ENCODE results near the gene RHBDL2.
"Not testable (repeated sequence)": the region's sequence is repeated elsewhere in the genome, so short reads cannot be mapped to it uniquely, and the experiment has no call there.

Gene RHBDL2

GRCh38 chr1:38932571-38932970, 9.1 kb downstream of the RHBDL2 start:
- DNase-seq (ENCODE audit: low spot score), result no peak

GRCh38 chr1:38929476-38929875, 12.2 kb downstream of the RHBDL2 start:
- DNase-seq (ENCODE audit: low spot score), result no peak

GRCh38 chr1:38929054-38929453, 12.6 kb downstream of the RHBDL2 start:
- no peak for DNase-seq (ENCODE audit: low spot score)

- DNase-seq (ENCODE audit: low spot score), result no peak
Observed at GRCh38 chr1:38926091-38926490, 15.5 kb downstream of the RHBDL2 start.

- no peak for DNase-seq (ENCODE audit: low spot score)
Observed at GRCh38 chr1:38925391-38925790, 16.2 kb downstream of the RHBDL2 start.

- no peak for DNase-seq (ENCODE audit: low spot score)
Observed at GRCh38 chr1:38923607-38924006, 18.0 kb downstream of the RHBDL2 start.

- no peak for DNase-seq (ENCODE audit: low spot score)
Observed at GRCh38 chr1:38919130-38919529, 22.5 kb downstream of the RHBDL2 start.

- DNase-seq (ENCODE audit: low spot score), result no peak
Observed at GRCh38 chr1:38918568-38918967, 23.1 kb downstream of the RHBDL2 start.

- DNase-seq (ENCODE audit: low spot score), result no peak
Observed at GRCh38 chr1:38917772-38918171, 23.9 kb downstream of the RHBDL2 start.

GRCh38 chr1:38917337-38917736, 24.3 kb downstream of the RHBDL2 start:
- no peak for DNase-seq (ENCODE audit: low spot score)

GRCh38 chr1:38915352-38915948, 26.2 kb downstream of the RHBDL2 start:
- no peak for DNase-seq (ENCODE audit: low spot score)

- DNase-seq (ENCODE audit: low spot score), result not testable (repeated sequence)
Observed at GRCh38 chr1:38914908-38915307, 26.7 kb downstream of the RHBDL2 start.

- no peak for DNase-seq (ENCODE audit: low spot score)
Observed at GRCh38 chr1:38908821-38909220, 32.8 kb downstream of the RHBDL2 start.

GRCh38 chr1:38905985-38906384, 35.6 kb downstream of the RHBDL2 start:
- no peak for DNase-seq (ENCODE audit: low spot score)

- DNase-seq (ENCODE audit: low spot score), result no peak
Observed at GRCh38 chr1:38899560-38899959, 42.1 kb downstream of the RHBDL2 start.

- no peak for DNase-seq (ENCODE audit: low spot score)
Observed at GRCh38 chr1:38898653-38899230, 42.9 kb downstream of the RHBDL2 start.

GRCh38 chr1:38896169-38896568, 45.5 kb downstream of the RHBDL2 start:
- DNase-seq (ENCODE audit: low spot score), result no peak

- DNase-seq (ENCODE audit: low spot score), result no peak
Observed at GRCh38 chr1:38892976-38893375, 48.7 kb downstream of the RHBDL2 start.

GRCh38 chr1:38891753-38892152, 49.9 kb downstream of the RHBDL2 start:
- DNase-seq (ENCODE audit: low spot score), result peak; percentile 35

GRCh38 chr1:38889589-38889988, 52.0 kb downstream of the RHBDL2 start:
- DNase-seq (ENCODE audit: low spot score), result no peak

GRCh38 chr1:38888423-38889333, 53.0 kb downstream of the RHBDL2 start:
- no peak for DNase-seq (ENCODE audit: low spot score)

GRCh38 chr1:38885092-38885491, 56.5 kb downstream of the RHBDL2 start:
- DNase-seq (ENCODE audit: low spot score), result no peak

- no peak for DNase-seq (ENCODE audit: low spot score)
Observed at GRCh38 chr1:38881487-38881886, 60.1 kb downstream of the RHBDL2 start, which contains the start of gene GJA9. Gene GJA9 (minus strand): TSS chr1:38881587. CDS start chr1:38876098, 5,489 bp downstream.

All from HuH-7.5 (cell line).